T47D (cell line): ENCODE data around the gene PTPRZ1.
A peak's percentile ranks its signal among the peaks of the same experiment; 100 is the strongest.

Source experiments
- DNase-seq, 2 experiments: peaks; one replicate each; pipeline versions ENCODE4 v3.0.0 to v3.0.0-alpha.2; 2011 to 2012; ENCODE audit warnings: low read depth in 1 of 2, low spot score in 1 of 2
- JUND ChIP-seq: IDR thresholded peaks from 2 replicates; pipeline ENCODE4 v1.6.1; 2012; ENCODE audit warnings: low read depth
- in situ Hi-C: cut with HindIII; loops from 2 replicates; pipeline ENCODE4 v1.10.0; 2016; ENCODE audit warnings: low sequenced_read_pairs, low pct_unique_long_range_greater_than_20kb

The PTPRZ1 gene

DNA sequence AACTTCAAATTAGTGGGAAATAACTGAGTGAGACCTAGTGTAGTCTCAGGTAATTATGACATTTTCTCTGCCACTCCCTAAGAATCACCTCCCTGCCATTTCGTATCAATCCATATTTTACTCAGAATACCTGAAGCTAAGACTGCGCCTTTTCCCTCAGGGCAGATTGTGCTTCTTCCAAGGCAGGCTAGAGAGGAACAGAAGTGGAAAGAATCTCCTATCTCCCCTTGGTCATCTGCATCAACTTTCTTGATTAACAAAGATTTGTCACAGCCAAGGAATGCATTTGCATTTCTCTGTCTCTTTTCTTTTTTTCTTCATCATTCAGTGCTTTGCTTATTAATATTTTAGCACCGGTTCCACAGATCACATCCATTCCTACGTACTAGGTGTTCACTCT, 119.1 kb downstream of the PTPRZ1 start:
- in situ Hi-C loops: no loop called here
- TF ChIP-seq JUND: no peak
- no peak for DNase-seq

DNA sequence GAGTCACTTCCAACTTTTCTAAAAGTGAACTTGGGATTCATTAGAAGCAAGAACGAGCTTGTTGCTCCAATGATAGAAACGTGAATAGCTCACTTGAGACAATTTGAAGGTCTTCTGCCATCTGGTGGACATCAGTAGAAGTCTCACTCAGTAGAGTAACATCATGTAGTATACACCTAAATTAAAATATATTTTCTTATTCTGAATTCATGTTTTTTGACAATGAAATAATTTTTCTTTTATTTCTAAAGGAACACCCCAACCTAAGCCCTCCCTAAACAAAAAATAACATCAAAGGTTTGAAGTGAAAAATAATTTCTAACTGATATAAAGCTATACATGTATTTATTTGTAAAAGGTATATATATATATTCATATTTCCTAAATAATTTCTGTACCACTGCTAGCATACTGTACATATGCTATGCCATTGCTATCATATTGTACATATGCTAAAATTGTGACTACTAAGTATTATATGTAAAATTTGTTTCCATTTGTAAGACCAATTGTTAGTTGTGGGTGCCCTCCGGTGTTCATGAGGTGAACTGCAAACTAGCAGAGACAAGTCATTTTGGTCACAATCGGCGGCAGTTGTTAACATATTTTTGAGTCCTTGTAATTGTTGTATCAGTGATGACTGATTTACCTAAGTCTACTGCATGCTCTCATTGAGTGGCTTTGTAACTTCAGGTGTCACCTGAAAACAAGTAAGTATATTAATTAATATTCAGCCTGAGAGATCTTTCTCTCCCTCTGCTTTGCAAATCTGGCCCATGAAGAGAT, 121.9 kb downstream of the PTPRZ1 start:
- in situ Hi-C loops: no loop called here
- peak; percentile 16 to 81 for DNase-seq
- TF ChIP-seq JUND: no peak

- in situ Hi-C loops: no loop called here
- DNase-seq: no peak
- TF ChIP-seq JUND: no peak
Measured at GRCh38 chr7:122006687-122007086, 133.7 kb downstream of the PTPRZ1 start.

- in situ Hi-C loops: no loop called here
- DNase-seq: no peak
- no peak for TF ChIP-seq JUND
Measured at GRCh38 chr7:122010116-122010515, 137.2 kb downstream of the PTPRZ1 start.

DNA sequence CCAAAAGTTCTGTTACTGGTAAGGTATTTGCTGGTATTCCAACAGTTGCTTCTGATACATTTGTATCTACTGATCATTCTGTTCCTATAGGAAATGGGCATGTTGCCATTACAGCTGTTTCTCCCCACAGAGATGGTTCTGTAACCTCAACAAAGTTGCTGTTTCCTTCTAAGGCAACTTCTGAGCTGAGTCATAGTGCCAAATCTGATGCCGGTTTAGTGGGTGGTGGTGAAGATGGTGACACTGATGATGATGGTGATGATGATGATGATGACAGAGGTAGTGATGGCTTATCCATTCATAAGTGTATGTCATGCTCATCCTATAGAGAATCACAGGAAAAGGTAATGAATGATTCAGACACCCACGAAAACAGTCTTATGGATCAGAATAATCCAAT, 140.1 kb downstream of the PTPRZ1 start:
- TF ChIP-seq JUND: no peak
- in situ Hi-C loops: no loop called here
- DNase-seq: no peak

GRCh38 chr7:122013630-122014029, 140.7 kb downstream of the PTPRZ1 start:
- in situ Hi-C loops: no loop called here
- DNase-seq: no peak
- TF ChIP-seq JUND: no peak

- no peak for DNase-seq
- in situ Hi-C loops: no loop called here
- no peak for TF ChIP-seq JUND
Measured at GRCh38 chr7:122014697-122015096, 141.7 kb downstream of the PTPRZ1 start.

GRCh38 chr7:122018032-122018431, 145.1 kb downstream of the PTPRZ1 start:
- no peak for DNase-seq
- in situ Hi-C loops: no loop called here
- TF ChIP-seq JUND: no peak

- in situ Hi-C loops: no loop called here
- TF ChIP-seq JUND: no peak
- DNase-seq: no peak
Measured at GRCh38 chr7:122027058-122027457, 154.1 kb downstream of the PTPRZ1 start.

GRCh38 chr7:122033641-122034040, 160.7 kb downstream of the PTPRZ1 start:
- DNase-seq: no peak
- in situ Hi-C loops: no loop called here
- no peak for TF ChIP-seq JUND

DNA sequence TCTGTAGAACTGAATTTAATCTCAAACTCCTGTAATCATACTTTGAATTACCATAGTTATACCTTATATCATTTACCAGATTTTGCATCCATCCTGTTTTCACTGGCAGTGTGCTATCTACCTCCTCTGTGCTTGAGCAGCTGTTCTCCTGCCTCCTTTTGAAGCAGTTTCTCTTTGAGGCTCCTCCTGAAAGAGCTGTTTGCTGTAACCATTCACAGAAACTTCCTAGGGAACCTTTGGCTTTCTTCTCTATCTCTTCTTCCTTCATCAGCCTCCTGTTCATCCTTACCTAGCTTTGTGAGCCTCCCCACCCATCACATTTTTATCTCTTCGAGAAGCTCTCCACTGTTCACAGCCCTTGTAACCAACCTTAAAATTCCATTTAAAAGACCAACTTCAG, 162.9 kb downstream of the PTPRZ1 start:
- no peak for DNase-seq
- in situ Hi-C loops: no loop called here

DNA sequence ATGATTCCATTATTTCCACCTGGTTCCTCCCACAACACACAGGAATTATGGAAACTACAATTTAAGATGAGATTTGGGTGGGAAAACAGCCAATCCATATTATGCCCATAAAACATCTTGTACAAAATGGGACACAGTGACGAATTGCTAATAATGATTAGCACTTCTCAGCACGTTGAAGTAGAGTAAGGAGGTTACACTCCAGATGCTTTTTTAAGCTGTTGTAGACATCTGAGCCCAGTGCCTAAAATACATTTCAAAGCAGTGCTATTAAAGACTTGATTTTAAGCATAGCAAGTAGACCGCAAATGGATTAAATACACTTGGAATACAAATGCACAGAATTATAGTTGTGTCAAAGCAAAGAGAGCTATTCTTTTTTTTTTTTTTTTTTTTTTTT, 165.2 kb downstream of the PTPRZ1 start:
- DNase-seq: no peak
- in situ Hi-C loops: no loop called here
- TF ChIP-seq JUND: no peak

More for the DNA sequence above, 162.9 kb downstream of the PTPRZ1 start:
- TF ChIP-seq JUND: no peak

GRCh38 chr7:122038904-122039303, 165.9 kb downstream of the PTPRZ1 start:
- in situ Hi-C loops: no loop called here
- TF ChIP-seq JUND: no peak
- no peak for DNase-seq

GRCh38 chr7:122040147-122040546, 167.2 kb downstream of the PTPRZ1 start:
- in situ Hi-C loops: no loop called here
- TF ChIP-seq JUND: no peak
- peak in 1 of 2 experiments; percentile 27 for DNase-seq
